Transverse colon (tissue), 4 donors: ENCODE measurements around the gene CHCHD6.

ENCODE experiments used
- CTCF ChIP-seq, 5 experiments: fragments of 200-600 bp in 3 of 5; fragments of 450-650 bp in 2 of 5; sonication (generic) in 3 of 5; IDR thresholded peaks; 1 replicate in 2 of 5; 2 replicates in 3 of 5; pipeline ENCODE4 v1.5.1; 2016 to 2017; ENCODE audit warnings: antibody characterized with exemption in 5 of 5, inconsistent platforms in 3 of 5, mild to moderate bottlenecking in 2 of 5, moderate library complexity in 1 of 5
- EP300 ChIP-seq: sonication (generic); formaldehyde crosslinking; IDR thresholded peaks from one replicate; pipeline ENCODE4 v1.6.1; 2017; ENCODE audit warnings: antibody characterized with exemption, low read depth
- POLR2A ChIP-seq: fragments of 450-650 bp; IDR thresholded peaks from one replicate; pipeline ENCODE4 v1.6.1; 2016; ENCODE audit warnings: antibody characterized with exemption, mild to moderate bottlenecking, moderate library complexity
- POLR2AphosphoS5 ChIP-seq, 3 donors: sonication (generic); formaldehyde crosslinking; IDR thresholded peaks; one replicate each; pipeline ENCODE4 v1.6.1; 2016; ENCODE audit warnings: antibody characterized with exemption in 3 of 3

GRCh38 chr3:126816986-126817777 is 113.1 kb downstream of the CHCHD6 start:
- no peak for TF ChIP-seq CTCF (IDR thresholded peaks at IDR 0.05)
- TF ChIP-seq POLR2A = no peak
- no peak for TF ChIP-seq POLR2AphosphoS5 (IDR thresholded peaks at IDR 0.05)
- TF ChIP-seq EP300 = no peak
